HepG2 (cell line): ENCODE measurements around the gene KRTAP5-6. TPM values are rescaled to one million over a fixed set of nuclear protein-coding genes. Genes with fewer than 3 reads are reported as not detected.

Experiments used
- ATAC-seq: fragments of 200-7000 bp; cut with Tn5 transposase; 3 replicates; pipeline ENCODE4 v1.9.1; 2020; ENCODE audit warnings: mild to moderate bottlenecking, moderate library complexity
- BruUV-seq: library from RNA; stranded (reverse); fragments of 400-500 nt; replicated peaks from 2 replicates; lab custom pipeline; 2021; lab: Mats Ljungman, UMichigan
- CTCF ChIA-PET: fragments of 300-600 bp; formaldehyde crosslinking; extraction: SDS; loops from one replicate; lab custom pipeline; 2021; ENCODE audit warnings: low total read pairs, inconsistent platforms, low intra/inter-chr PET ratio; lab: Yijun Ruan, JAX
- POLR2A ChIA-PET: fragments of 350-600 bp; sonication (Branson Sonifier 250); formaldehyde crosslinking; loops from one replicate; lab custom pipeline; 2020; ENCODE audit warnings: antibody characterized with exemption, inconsistent platforms; lab: Yijun Ruan, JAX
- DNase-seq: peaks from one replicate; pipeline ENCODE4 v3.0.0-alpha.2; 2015; ENCODE audit warnings: low spot score
- FAIRE-seq: peaks from 3 replicates; lab custom pipeline; 2011; peaks lifted over from hg19 to GRCh38; lab: Jason Lieb, UNC
- H2AFZ ChIP-seq: one replicate; pipeline ENCODE4 v1.6.1; 2011; ENCODE audit warnings: low read length, inconsistent platforms
- H3K27ac ChIP-seq: fragments of 300-600 bp; 3 replicates; pipeline ENCODE4 v1.8.0; 2011; ENCODE audit warnings: mixed run types, mild to moderate bottlenecking, mixed read lengths, low read length, inconsistent platforms; ENCODE audit not compliant: insufficient read depth; ENCODE audit errors: extremely low read length
- H3K27me3 ChIP-seq, 2 experiments: fragments of 200-600 bp in 1 of 2; 2 replicates in 1 of 2; 3 replicates in 1 of 2; pipeline versions ENCODE4 v1.6.0 to v1.8.0; 2011; ENCODE audit warnings: low read length in 2 of 2, mild to moderate bottlenecking in 2 of 2, moderate library complexity in 2 of 2, inconsistent platforms in 1 of 2; ENCODE audit not compliant: insufficient read depth in 2 of 2, control insufficient read depth in 1 of 2
- H3K36me3 ChIP-seq, 2 experiments: fragments of 200-600 bp in 1 of 2; replicated peaks in 1 of 2; 2 replicates in 1 of 2; 3 replicates in 1 of 2; pipeline versions ENCODE4 v1.5.1 to v1.8.0; 2011; ENCODE audit warnings: low read length in 2 of 2, inconsistent platforms in 1 of 2; ENCODE audit not compliant: insufficient read depth in 2 of 2, control insufficient read depth in 1 of 2
- H3K4me1 ChIP-seq: 2 replicates; pipeline ENCODE4 v1.5.1; 2012; ENCODE audit warnings: low read length, inconsistent platforms; ENCODE audit not compliant: insufficient read depth
- H3K4me2 ChIP-seq: 2 replicates; pipeline ENCODE4 v1.6.0; 2011; ENCODE audit warnings: low read depth, low read length, inconsistent platforms
- H3K4me3 ChIP-seq, 3 experiments: fragments of 200-600 bp in 1 of 3; sonication (generic), shearing (Covaris generic) in 1 of 3; replicated peaks in 1 of 3; 2 replicates each; pipeline ENCODE4 v1.5.1; 2011 to 2016; ENCODE audit warnings: low read length in 3 of 3, inconsistent platforms in 2 of 3, low read depth in 2 of 3, mild to moderate bottlenecking in 2 of 3, control low read depth in 1 of 3, mixed read lengths in 1 of 3; ENCODE audit not compliant: insufficient read depth in 1 of 3
- H3K79me2 ChIP-seq: one replicate; pipeline ENCODE4 v1.6.1; 2011; ENCODE audit warnings: low read length, inconsistent platforms; ENCODE audit not compliant: insufficient read depth
- H3K9ac ChIP-seq: 2 replicates; pipeline ENCODE4 v1.6.0; 2011; ENCODE audit warnings: mild to moderate bottlenecking, low read depth, low read length, inconsistent platforms; ENCODE audit not compliant: insufficient read depth
- H3K9me3 ChIP-seq: 2 replicates; pipeline ENCODE4 v1.5.1; 2012; ENCODE audit warnings: mild to moderate bottlenecking, low read length
- H4K20me1 ChIP-seq: 2 replicates; pipeline ENCODE4 v1.6.0; 2011; ENCODE audit warnings: inconsistent platforms, mild to moderate bottlenecking, low read length, moderate library complexity; ENCODE audit not compliant: insufficient read depth
- FOXC1 ChIP-seq: sonication (generic); formaldehyde crosslinking; IDR thresholded peaks from 2 replicates; pipeline ENCODE4 v1.8.0; 2022; ENCODE audit warnings: mild to moderate bottlenecking, missing genetic modification reagents, borderline replicate concordance
- IRF1 ChIP-seq: sonication (generic); formaldehyde crosslinking; IDR thresholded peaks from 2 replicates; pipeline ENCODE4 v1.4.0; 2020; ENCODE audit warnings: low read depth, mild to moderate bottlenecking, missing genetic modification reagents
- MTF1 ChIP-seq: sonication (generic); formaldehyde crosslinking; IDR thresholded peaks from 2 replicates; pipeline ENCODE4 v1.5.0; 2020; ENCODE audit warnings: missing genetic modification reagents
- NPAS2 ChIP-seq: sonication (generic); formaldehyde crosslinking; IDR thresholded peaks from 2 replicates; pipeline ENCODE4 v1.8.0; 2022; ENCODE audit warnings: mild to moderate bottlenecking, missing genetic modification reagents, borderline replicate concordance
- SRF ChIP-seq: IDR thresholded peaks from 2 replicates; pipeline ENCODE4 v1.6.1; 2011; ENCODE audit warnings: mild to moderate bottlenecking, low read depth, low read length, moderate library complexity
- YY1 ChIP-seq: IDR thresholded peaks from 2 replicates; pipeline ENCODE4 v1.6.1; 2011; ENCODE audit warnings: low read length, low read depth, moderate library complexity, mild to moderate bottlenecking; ENCODE audit not compliant: insufficient read depth, insufficient replicate concordance
- ZBTB1 ChIP-seq: sonication (generic); formaldehyde crosslinking; IDR thresholded peaks from 2 replicates; pipeline ENCODE4 v1.4.0; 2020; ENCODE audit warnings: missing genetic modification reagents, borderline replicate concordance
- ZNF383 ChIP-seq: sonication (generic); formaldehyde crosslinking; IDR thresholded peaks from 2 replicates; pipeline ENCODE4 v1.4.0; 2020; ENCODE audit warnings: missing genetic modification reagents, mild to moderate bottlenecking, borderline replicate concordance
- ZNF460 ChIP-seq: sonication (generic); formaldehyde crosslinking; IDR thresholded peaks from 2 replicates; pipeline ENCODE4 v1.5.1; 2020; ENCODE audit warnings: missing genetic modification reagents, mild to moderate bottlenecking, borderline replicate concordance
- ZNF598 ChIP-seq: sonication (generic); formaldehyde crosslinking; IDR thresholded peaks from 2 replicates; pipeline ENCODE4 v1.5.1; 2020; ENCODE audit warnings: mild to moderate bottlenecking, missing genetic modification reagents, borderline replicate concordance
- WGBS: methylation state at CpG from one replicate; pipeline ENCODE4 v1.1.6; 2017; ENCODE audit warnings: low lambda C conversion rate; 5-methylcytosine and 5-hydroxymethylcytosine counted together
- in situ Hi-C: cut with HindIII; loops from 2 replicates; pipeline ENCODE4 v1.10.0; 2017; ENCODE audit warnings: low pct_unique_long_range_greater_than_20kb; ENCODE audit not compliant: extremely low pct_ligation_motif_present
- intact Hi-C: fragments of 100-400 bp; cut with micrococcal nuclease; formaldehyde crosslinking; loops from one replicate; pipeline ENCODE4 v1.10.0; 2022; ENCODE audit not compliant: unreplicated experiment
- polyA plus RNA-seq, 8 experiments: library from polyadenylated mRNA; depleted of rRNA in 3 of 8; stranded (reverse) in 7 of 8; unstranded in 1 of 8; fragments of >200 nt; fragmentation: Illumina TruSeq in 4 of 8; extraction: Trizol in 4 of 8; gene quantifications; 2 replicates each; pipeline versions ENCODE4 v1.2.1 to v1.2.3, GENCODE V29; 2011 to 2016; ENCODE audit warnings: low read depth in 4 of 8, missing spikeins in 1 of 8, mixed read lengths in 1 of 8; ENCODE audit not compliant: insufficient read depth in 1 of 8
- total RNA-seq, 5 experiments: library from RNA; depleted of rRNA; stranded (reverse); fragments of >200 nt; fragmentation: Illumina TruSeq; extraction: Trizol; gene quantifications; 2 replicates each; pipeline ENCODE4 v1.2.3, GENCODE V29; 2016; ENCODE audit warnings: low read depth in 1 of 5

The KRTAP5-6 gene
- total and polyA plus RNA-seq, 2 of the 13 experiments (the other 11 are each of a cell fraction or from before 2014, with no cell fraction given) = not detected

- in situ Hi-C loops (no loop called here), intact Hi-C loops (loop anchor here (5.0 kb wide), 1 partner anchor 124 kb away; the partner anchor contains the start of gene SYT8)
- H3K9me3 ChIP-seq = no peaks in the 10 kb centered on the region
- peaks cover 5 to 26% of the 10 kb centered on the region in 2 experiments; a peak in 3 of 5 replicates for H3K27me3 ChIP-seq
- TF ChIP-seq ZBTB1 (no peak), FOXC1 (CRISPR knock-in tag) (no peak), IRF1 (CRISPR knock-in tag) (no peak), ZNF383 (CRISPR knock-in tag) (no peak), NPAS2 (CRISPR knock-in tag) (no peak), ZNF460 (CRISPR knock-in tag) (no peak), MTF1 (CRISPR knock-in tag) (no peak), ZNF598 (CRISPR knock-in tag) (no peak), YY1 (no peak), SRF (no peak)
- ATAC-seq = no peak
- no peak overlapping the region for H3K4me3 ChIP-seq
- no peaks in the 10 kb centered on the region for H3K36me3 ChIP-seq
- ChIA-PET CTCF (no interaction called here), POLR2A (no interaction called here)
- no peaks in the 10 kb centered on the region for H4K20me1 ChIP-seq
- 68% methylated on average over 10 of the region's 10 CpGs for WGBS
- H3K9ac ChIP-seq = no peak overlapping the region
- no TSS peak for BruUV-seq
- H3K27ac ChIP-seq = no peak overlapping the region
- DNase-seq = no peak
- no peak overlapping the region for H2AFZ ChIP-seq
- FAIRE-seq = no peak
- no peaks in the 10 kb centered on the region for H3K4me1 ChIP-seq
- no peaks in the 10 kb centered on the region for H3K79me2 ChIP-seq
- H3K4me2 ChIP-seq = no peak overlapping the region
Observed at GRCh38 chr11:1708716-1709115, 11.7 kb downstream of the KRTAP5-6 start.
